GM18508 (cell line): Measurements from ENCODE around the gene CDS1.
"Not testable (repeated sequence)": the region's sequence is repeated elsewhere in the genome, so short reads cannot be mapped to it uniquely, and the experiment has no call there.

Source experiments
- ATAC-seq: cut with Tn5 transposase; IDR thresholded peaks from one replicate; pipeline ENCODE4 v1.9.1; 2021; ENCODE audit warnings: moderate number of reproducible peaks; ENCODE audit not compliant: insufficient read depth, unreplicated experiment

The CDS1 gene

GRCh38 chr4:84582988-84583875 lies at the start of gene CDS1:
TSS of gene CDS1 (plus strand) at chr4:84583127. CDS start at chr4:84583402, 275 bp downstream.
- ATAC-seq = peak; percentile 23

- no peak for ATAC-seq
These were observed 47.0 kb upstream of the CDS1 start for GRCh38 chr4:84535901-84536300.

GRCh38 chr4:84545093-84545492 lies 37.8 kb upstream of the CDS1 start:
- no peak for ATAC-seq

- ATAC-seq = no peak
These were observed 35.7 kb upstream of the CDS1 start for GRCh38 chr4:84547211-84547610.

- not testable (repeated sequence) for ATAC-seq
These were observed 33.7 kb upstream of the CDS1 start for GRCh38 chr4:84549191-84549590.

- no peak for ATAC-seq
These were observed 20.8 kb upstream of the CDS1 start for GRCh38 chr4:84562156-84562555.

- ATAC-seq = no peak
These were observed 19.9 kb upstream of the CDS1 start for GRCh38 chr4:84563002-84563401.

- no peak for ATAC-seq
These were observed 17.0 kb upstream of the CDS1 start for GRCh38 chr4:84565951-84566350.

GRCh38 chr4:84568496-84568895 lies 14.4 kb upstream of the CDS1 start:
- no peak for ATAC-seq

- no peak for ATAC-seq
These were observed 13.9 kb upstream of the CDS1 start for GRCh38 chr4:84569009-84569408.

- no peak for ATAC-seq
These were observed 9.4 kb upstream of the CDS1 start for GRCh38 chr4:84573385-84574068.

GRCh38 chr4:84574069-84574720 lies 8.7 kb upstream of the CDS1 start:
- no peak for ATAC-seq

- ATAC-seq = no peak
These were observed 4.2 kb upstream of the CDS1 start for GRCh38 chr4:84578540-84579402.

GRCh38 chr4:84579403-84579776 lies 3.5 kb upstream of the CDS1 start:
- no peak for ATAC-seq

GRCh38 chr4:84582302-84582987 lies 482 bp upstream of the CDS1 start:
- peak; percentile 57 for ATAC-seq

GRCh38 chr4:84583876-84584380 lies 1.0 kb downstream of the CDS1 start:
- ATAC-seq = no peak

- ATAC-seq = no peak
These were observed 2.3 kb downstream of the CDS1 start for GRCh38 chr4:84585251-84585650.

- ATAC-seq = no peak
These were observed 11.8 kb downstream of the CDS1 start for GRCh38 chr4:84594724-84595123.

GRCh38 chr4:84596826-84597225 lies 13.9 kb downstream of the CDS1 start:
- ATAC-seq = no peak
